Amygdala (tissue), 56 donors: ENCODE results near the gene FTCD.

ENCODE experiments used
- DNase-seq, 56 donors: peaks; one replicate each; lab custom pipeline; 2025; lab: John Stamatoyannopoulos, UW

Gene FTCD

DNA sequence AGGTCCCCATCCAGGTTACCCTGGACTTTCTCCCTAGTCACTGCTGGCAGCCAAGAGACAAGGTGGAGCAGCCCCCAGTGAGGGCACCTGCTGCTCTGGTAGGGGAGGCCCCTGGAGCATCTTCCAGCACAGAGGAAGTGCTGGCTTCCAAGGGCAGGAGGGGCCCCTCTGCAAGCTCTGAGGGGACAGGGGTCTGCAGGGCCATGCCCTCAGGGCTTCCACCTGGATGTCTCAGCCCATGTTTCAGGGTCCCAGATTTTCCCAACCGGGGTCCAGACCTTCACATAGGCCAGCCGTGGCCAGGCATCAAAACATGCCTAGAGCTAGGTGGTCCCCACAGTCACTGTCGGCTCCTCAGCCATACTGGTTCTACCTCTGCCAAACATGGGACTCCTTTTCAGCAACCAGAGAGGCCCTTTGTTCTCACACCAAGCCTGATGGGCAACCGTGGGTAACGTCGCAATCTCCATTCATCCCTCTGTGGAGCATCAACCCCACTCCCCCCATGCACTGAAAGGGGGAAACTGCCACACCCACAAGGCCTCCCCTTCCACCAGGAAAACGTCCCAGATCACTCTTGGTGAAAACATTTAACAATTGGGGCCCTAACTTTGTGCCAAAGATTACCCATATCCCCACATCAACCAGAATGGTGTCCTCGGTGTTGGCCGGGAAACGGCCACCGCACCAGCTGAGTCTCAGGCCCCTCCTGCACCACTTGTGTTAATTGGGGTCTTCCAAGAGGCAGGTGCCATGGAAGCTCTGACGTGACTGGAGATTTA, 59.4 kb downstream of the FTCD start:
- no peak for DNase-seq

DNA sequence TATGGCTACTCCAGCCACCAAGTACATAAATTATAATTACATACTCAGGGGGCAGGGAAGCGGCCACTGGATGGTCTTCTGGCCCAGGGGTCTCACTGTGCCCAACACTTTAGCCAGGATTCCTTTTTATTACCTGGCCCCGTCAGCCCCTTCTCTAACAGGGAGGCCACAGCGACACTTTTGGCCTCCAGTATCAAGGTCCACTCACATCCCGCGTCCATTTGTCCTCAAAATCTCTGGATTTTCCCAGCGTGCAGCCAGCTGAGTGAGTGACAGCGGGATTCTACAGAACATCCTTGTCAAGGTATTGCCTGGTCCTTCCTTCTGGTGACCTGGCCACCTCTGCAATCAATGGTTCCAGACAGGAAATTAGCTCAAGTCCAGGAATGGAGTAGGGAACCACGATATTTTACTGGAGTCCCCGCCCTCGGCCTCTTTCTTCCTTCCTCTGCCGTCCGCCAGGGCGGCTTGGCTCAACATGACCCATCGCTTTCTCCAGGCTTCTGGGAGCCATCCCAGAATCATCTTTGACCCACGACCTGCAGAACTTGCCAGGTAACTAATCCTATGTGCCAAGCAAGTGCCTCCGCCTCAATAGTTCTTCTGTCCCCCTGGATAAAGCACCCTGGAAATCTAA, 60.2 kb downstream of the FTCD start:
- no peak for DNase-seq

DNA sequence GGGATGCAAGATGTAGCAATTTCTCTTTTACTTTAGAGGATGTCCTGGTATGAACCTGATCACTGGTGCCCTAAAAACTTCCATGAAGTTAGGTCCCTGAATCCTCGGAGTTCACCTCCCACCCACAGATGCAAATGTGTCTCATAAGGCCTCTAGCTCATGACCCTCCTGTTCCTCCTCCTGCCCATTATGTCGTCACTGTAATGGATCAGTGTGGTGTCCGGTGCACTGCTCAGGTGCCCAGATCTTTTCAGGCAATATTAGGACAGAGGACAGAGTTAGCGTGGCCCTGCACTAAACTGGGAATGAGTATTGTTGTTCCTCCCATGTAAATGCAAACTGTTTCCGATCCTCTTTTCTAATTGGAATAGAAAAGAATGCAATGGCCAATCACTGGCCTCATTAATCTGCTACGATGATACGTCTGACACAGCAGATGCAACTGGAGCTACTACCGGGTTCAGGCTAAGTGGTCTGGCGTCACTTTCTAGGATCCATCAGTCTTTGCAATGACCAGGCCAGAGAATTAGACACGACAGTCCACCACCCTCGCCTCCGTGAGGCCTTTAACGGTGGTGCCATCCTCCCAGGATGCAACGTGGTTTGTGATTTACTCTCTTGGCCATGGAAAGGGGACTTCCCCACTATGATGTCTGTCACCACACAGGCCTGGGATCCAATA, 60.8 kb downstream of the FTCD start:
- DNase-seq, result no peak

DNA sequence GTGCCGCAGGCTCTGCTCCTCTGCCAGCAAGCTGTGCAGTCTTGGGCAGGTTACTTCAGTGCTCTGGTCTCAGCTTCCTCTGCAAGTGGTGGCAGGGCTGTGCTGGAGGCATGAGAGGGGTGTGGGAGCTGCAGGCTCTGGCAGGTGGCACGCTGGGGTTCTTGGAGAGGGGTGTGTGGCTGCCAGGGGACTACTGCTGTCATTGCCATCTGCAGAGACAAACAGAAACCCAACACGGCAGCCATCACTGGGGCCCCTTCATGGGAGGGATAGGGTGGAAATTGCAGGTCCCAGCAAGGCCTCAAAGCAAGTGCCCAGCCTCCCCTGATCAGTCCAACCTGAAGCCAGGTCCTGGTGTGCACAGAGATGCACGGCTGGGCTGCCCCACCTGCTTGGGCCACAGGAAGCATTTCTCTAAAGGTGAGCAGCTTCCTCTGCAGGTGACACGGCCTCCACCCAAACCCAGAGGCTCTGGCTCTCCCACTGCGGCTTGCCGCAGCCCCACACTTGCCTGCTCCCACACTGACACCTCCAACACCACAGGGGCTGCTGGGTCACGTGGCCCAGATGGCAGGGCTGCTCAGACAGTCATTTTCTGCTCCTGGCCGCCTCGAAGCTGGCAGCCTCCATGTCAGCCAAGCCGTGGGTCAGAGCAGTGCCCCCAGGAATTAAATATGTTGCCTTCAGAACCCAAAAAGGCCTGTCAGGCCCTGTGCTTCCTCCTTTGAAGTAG, 61.5 kb downstream of the FTCD start:
- DNase-seq, result no peak

DNA sequence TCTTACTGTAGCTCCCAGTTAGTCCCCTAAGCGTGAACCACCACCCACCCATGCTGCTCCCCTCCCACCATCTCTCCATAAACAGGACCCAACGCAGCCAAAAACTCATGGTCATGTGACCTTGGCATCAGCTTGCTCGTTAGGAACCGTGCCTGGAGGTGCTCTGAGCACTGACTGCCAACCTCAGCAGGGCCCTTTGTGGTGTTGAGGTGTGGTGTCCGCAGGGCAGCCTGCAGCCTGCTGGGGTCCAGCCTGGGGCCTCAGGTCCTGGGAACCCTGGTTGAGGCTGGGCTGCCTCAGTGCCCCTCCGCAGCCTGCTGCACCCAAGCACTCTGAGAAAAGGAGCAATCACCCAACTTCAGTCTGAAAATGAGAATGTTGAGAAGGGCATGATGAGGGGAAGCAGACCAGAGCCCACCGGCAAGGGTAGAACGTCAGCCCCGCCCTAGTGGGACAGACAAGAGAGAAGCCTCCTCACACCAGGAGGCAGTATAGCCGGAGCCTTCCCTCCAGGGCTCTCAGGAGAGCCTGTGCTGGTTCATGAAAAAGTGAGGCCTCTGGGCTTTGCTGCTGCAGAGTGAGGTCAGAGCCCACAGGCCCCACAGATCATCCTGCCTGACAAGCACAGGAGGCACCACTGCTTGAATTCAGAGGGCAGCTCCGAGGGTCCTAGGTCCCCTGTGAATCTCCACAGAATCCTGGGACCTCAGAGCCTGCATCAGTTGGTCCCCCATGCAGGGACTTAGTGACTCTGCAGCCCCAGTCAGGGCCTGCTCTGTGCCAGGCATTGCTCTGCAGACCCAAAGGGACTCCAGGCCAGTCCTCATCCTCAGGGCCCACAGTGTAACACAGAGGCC, 62.3 kb downstream of the FTCD start:
- DNase-seq, result no peak

DNA sequence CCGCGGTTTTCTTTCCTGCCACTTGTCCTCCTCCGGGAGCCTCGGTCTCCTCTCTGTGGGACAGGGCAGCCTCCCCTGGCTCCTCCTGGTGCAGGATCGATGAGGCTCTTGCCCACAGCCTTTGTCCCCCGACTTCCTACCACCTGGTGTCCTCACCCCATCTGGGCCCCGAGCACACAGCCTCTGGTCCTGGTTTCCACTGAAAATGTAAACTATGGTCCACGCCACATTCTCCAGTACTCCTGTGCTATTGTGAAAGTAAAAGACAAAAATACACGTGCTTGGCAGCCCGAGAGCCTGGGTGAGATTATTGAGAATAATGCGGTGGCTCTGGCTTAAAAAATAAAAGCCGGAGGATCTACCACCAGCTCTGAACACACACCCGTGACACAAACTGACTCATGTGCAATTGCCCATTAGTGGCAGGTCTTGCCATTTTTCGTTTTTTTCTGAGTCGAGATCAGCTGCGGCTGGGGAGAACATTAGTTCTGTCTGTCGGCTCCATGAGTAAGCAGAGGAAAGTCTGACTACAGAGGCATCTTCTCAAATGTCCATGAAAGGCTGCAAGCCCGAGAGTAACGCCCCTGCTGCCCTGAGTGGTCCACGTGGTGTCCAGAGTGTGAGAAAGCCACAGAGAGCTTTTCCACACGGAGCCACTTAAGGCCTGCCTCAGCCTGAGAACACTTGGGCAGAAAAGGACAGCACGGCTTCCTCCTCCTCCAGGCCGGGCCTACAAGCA, 63.2 kb downstream of the FTCD start:
- DNase-seq, result no peak

DNA sequence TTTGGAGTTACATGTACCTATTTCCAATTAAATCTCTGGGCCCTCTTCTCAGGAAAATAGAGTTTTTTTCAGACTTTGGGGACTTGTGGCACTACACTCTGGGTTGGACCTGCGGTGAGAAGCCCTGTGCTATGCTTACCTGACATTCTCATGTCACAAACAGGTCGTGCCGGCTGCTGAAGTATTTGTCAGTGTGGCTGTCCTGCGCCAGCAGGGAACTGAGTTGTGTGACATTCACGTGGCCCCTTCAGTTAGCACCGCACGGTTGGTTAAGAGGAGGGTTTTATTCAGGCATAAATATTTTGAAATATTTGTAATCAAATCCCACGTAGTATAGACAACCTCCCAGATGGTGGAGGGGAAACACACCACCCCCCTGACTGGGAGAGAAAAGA, 63.8 kb downstream of the FTCD start:
- DNase-seq, result no peak

DNA sequence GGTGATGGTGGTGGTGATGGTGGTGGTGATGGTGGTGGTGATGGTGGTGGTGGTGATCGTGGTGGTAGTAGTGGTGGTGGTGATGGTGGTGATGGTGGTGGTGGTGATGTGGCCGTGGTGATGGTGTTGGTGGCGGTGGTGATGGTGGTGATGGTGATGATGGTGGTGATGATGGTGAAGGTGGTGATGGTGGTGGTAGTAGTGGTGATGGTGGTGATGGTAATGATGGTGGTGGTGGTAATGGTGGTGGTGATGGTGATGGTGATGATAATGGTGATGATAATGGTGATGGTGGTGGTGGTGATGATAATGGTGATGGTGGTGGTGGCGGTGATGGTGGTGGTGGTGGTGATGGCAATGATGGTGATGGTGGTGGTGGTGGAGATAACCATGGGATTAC, 64.3 kb downstream of the FTCD start:
- no peak for DNase-seq

DNA sequence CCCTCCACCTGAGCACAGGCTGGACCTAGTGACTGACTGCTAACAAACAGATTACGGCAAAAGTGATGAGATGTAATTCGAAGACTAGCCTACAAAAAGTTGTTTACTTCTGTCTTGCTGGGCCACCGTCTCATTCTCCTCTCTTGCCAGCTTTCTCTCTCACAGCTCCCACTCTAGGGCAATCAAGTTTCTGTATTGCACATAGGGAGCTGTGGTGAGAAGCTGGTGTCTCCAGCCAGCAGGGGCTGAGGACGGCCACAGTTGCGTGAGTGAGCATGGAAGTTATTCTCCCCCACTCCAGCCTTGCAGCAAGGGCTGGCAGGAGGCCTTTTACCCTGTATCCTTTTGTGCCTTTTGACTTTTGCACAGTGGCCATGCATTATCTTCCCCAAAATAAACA, 66.1 kb downstream of the FTCD start:
- no peak for DNase-seq

DNA sequence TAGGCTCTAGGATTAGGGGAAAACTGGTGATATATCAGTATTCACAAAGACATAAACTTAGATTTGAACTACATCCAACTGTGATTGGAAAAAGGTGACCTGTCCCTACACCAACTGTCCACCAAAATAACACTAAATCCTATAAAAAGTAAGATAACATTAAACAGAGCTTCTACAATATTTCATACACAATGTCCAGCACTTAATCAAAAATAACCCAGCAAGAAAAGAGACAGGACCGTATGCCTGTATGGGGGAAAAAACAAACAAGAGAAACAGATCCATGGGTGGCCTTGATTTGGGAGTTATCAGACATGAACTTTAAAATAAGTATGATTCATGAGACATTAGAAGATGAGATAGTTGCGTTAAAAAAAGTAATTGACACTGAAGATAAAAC, 67.2 kb downstream of the FTCD start:
- DNase-seq, result no peak

DNA sequence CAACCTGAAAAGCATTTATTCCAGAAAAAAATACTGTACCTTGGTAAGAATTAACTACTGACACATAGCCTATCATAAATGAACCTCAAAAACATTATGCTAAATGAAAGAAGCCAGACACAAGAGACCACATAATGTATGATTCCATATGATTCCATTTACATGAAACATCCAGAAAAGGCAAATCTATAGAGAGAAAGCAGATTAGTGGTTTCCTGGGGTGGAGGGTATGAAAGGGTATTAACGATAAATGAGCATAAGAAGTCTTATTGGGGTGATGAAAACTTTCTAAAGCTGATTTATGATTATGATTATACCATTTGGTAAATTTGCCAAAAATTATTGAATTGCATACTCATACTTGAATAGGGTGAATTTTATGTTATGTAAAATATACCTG, 67.7 kb downstream of the FTCD start:
- DNase-seq, result no peak
